Activated CD4-positive, alpha-beta T cell treated with anti-CD3 and anti-CD28 coated beads, Interleukin-2, amount 10 ng/mL, durations not matched to agents 7 days and 5 days (primary cell): ENCODE data around the gene ITGA4. TPM values are rescaled to one million over a fixed set of nuclear protein-coding genes. Genes with fewer than 3 reads are reported as not detected.

Experiments
- CTCF ChIA-PET: fragments of 350-600 bp; sonication (Branson Sonifier 250); formaldehyde crosslinking; loops from one replicate; lab custom pipeline; 2021; ENCODE audit warnings: antibody characterized with exemption; lab: Charles Lee
- POLR2A ChIA-PET: fragments of 350-600 bp; sonication (Branson Sonifier 250); formaldehyde crosslinking; loops from one replicate; lab custom pipeline; 2021; ENCODE audit warnings: antibody characterized with exemption; lab: Charles Lee
- DNase-seq: peaks from one replicate; pipeline ENCODE4 v3.0.0-alpha.2; 2020
- H3K27ac Mint-ChIP-seq: one replicate; pipeline ENCODE4 v1.8.0; 2021; ENCODE audit warnings: mild to moderate bottlenecking, moderate library complexity, mixed read lengths
- H3K27me3 Mint-ChIP-seq: one replicate; pipeline ENCODE4 v1.8.0; 2021; ENCODE audit warnings: mixed read lengths
- H3K36me3 Mint-ChIP-seq: one replicate; pipeline ENCODE4 v1.8.0; 2021; ENCODE audit warnings: low read depth, mixed read lengths
- H3K4me1 Mint-ChIP-seq: one replicate; pipeline ENCODE4 v1.8.0; 2021; ENCODE audit warnings: mixed read lengths
- H3K4me3 Mint-ChIP-seq: one replicate; pipeline ENCODE4 v1.8.0; 2021; ENCODE audit warnings: mild to moderate bottlenecking, moderate library complexity, mixed read lengths
- H3K9me3 Mint-ChIP-seq: one replicate; pipeline ENCODE4 v1.8.0; 2021; ENCODE audit warnings: mixed read lengths
- total RNA-seq, 2 experiments: library from RNA; stranded (reverse); gene quantifications; one replicate each; pipeline ENCODE4 v1.2.3, GENCODE V29; 2021

Gene ITGA4
- total RNA-seq, 2 experiments from 2014 or later = 160 to 163 TPM

GRCh38 chr2:181527058-181527457, 69.9 kb downstream of the ITGA4 start:
- Mint-ChIP-seq H3K4me3 (no peak overlapping the region), H3K9me3 (no peaks in the 10 kb centered on the region), H3K27ac (no peak overlapping the region), H3K36me3 (peaks cover 66% of the 10 kb centered on the region), H3K4me1 (peaks cover 2% of the 10 kb centered on the region), H3K27me3 (no peaks in the 10 kb centered on the region)
- POLR2A ChIA-PET = no interaction called here
- DNase-seq = no peak
- CTCF ChIA-PET = no interaction called here

GRCh38 chr2:181528441-181528840, 71.3 kb downstream of the ITGA4 start:
- DNase-seq = no peak
- Mint-ChIP-seq H3K9me3 (no peaks in the 10 kb centered on the region), H3K36me3 (peaks cover 68% of the 10 kb centered on the region), H3K27me3 (no peaks in the 10 kb centered on the region), H3K27ac (no peak overlapping the region), H3K4me3 (no peak overlapping the region), H3K4me1 (peaks cover 2% of the 10 kb centered on the region)
- CTCF ChIA-PET = interaction anchor here (0.6 kb wide), 1 partner anchor 755 kb away, joined by 3 read pairs; no protein-coding TSS in a partner anchor
- POLR2A ChIA-PET = no interaction called here

GRCh38 chr2:181536730-181537129, 79.5 kb downstream of the ITGA4 start:
- Mint-ChIP-seq H3K9me3 (no peaks in the 10 kb centered on the region), H3K27me3 (no peaks in the 10 kb centered on the region), H3K4me3 (no peak overlapping the region), H3K36me3 (peaks cover 83% of the 10 kb centered on the region), H3K27ac (no peak overlapping the region), H3K4me1 (no peaks in the 10 kb centered on the region)
- no peak for DNase-seq
- POLR2A ChIA-PET = no interaction called here
- CTCF ChIA-PET = no interaction called here

GRCh38 chr2:181540421-181540820, 83.2 kb downstream of the ITGA4 start:
- no peak for DNase-seq
- Mint-ChIP-seq H3K4me1 (no peaks in the 10 kb centered on the region), H3K4me3 (no peak overlapping the region), H3K36me3 (peaks cover 55% of the 10 kb centered on the region), H3K9me3 (no peaks in the 10 kb centered on the region), H3K27ac (no peak overlapping the region), H3K27me3 (no peaks in the 10 kb centered on the region)
- ChIA-PET CTCF (no interaction called here), POLR2A (no interaction called here)

- H3K4me3 Mint-ChIP-seq = no peak overlapping the region
- H3K9me3 Mint-ChIP-seq = no peaks in the 10 kb centered on the region
- no peaks in the 10 kb centered on the region for H3K4me1 Mint-ChIP-seq
- H3K27me3 Mint-ChIP-seq = no peaks in the 10 kb centered on the region
- no peak for DNase-seq
- ChIA-PET CTCF (no interaction called here), POLR2A (no interaction called here)
- H3K36me3 Mint-ChIP-seq = peaks cover 48% of the 10 kb centered on the region
- H3K27ac Mint-ChIP-seq = no peak overlapping the region
These were observed 85.0 kb downstream of the ITGA4 start for GRCh38 chr2:181542170-181542569.

GRCh38 chr2:181546086-181546485, 88.9 kb downstream of the ITGA4 start:
- H3K36me3 Mint-ChIP-seq = peaks cover 19% of the 10 kb centered on the region
- DNase-seq = no peak
- CTCF ChIA-PET = interaction anchor here (0.6 to 0.9 kb wide), 2 partner anchors 441 to 722 kb away, joined by 3 read pairs; no protein-coding TSS in a partner anchor
- H3K9me3 Mint-ChIP-seq = no peaks in the 10 kb centered on the region
- POLR2A ChIA-PET = no interaction called here
- no peaks in the 10 kb centered on the region for H3K27me3 Mint-ChIP-seq
- H3K4me3 Mint-ChIP-seq = no peak overlapping the region
- H3K4me1 Mint-ChIP-seq = no peaks in the 10 kb centered on the region
- H3K27ac Mint-ChIP-seq = no peak overlapping the region

- Mint-ChIP-seq H3K36me3 (peaks cover 9% of the 10 kb centered on the region), H3K27me3 (no peaks in the 10 kb centered on the region), H3K27ac (no peak overlapping the region), H3K4me1 (no peaks in the 10 kb centered on the region), H3K4me3 (no peak overlapping the region), H3K9me3 (no peaks in the 10 kb centered on the region)
- DNase-seq = no peak
- ChIA-PET CTCF (no interaction called here), POLR2A (no interaction called here)
These were observed 95.6 kb downstream of the ITGA4 start for GRCh38 chr2:181552808-181553207.

- ChIA-PET POLR2A (no interaction called here), CTCF (no interaction called here)
- H3K36me3 Mint-ChIP-seq = peaks cover 9% of the 10 kb centered on the region
- no peaks in the 10 kb centered on the region for H3K9me3 Mint-ChIP-seq
- H3K4me1 Mint-ChIP-seq = no peaks in the 10 kb centered on the region
- no peaks in the 10 kb centered on the region for H3K27me3 Mint-ChIP-seq
- no peak for DNase-seq
- H3K4me3 Mint-ChIP-seq = no peak overlapping the region
- H3K27ac Mint-ChIP-seq = no peak overlapping the region
These were observed 96.1 kb downstream of the ITGA4 start for GRCh38 chr2:181553244-181553643.

- H3K36me3 Mint-ChIP-seq = peaks cover 5% of the 10 kb centered on the region
- CTCF ChIA-PET = no interaction called here
- no peak overlapping the region for H3K27ac Mint-ChIP-seq
- no peak overlapping the region for H3K4me3 Mint-ChIP-seq
- H3K27me3 Mint-ChIP-seq = no peaks in the 10 kb centered on the region
- H3K9me3 Mint-ChIP-seq = no peaks in the 10 kb centered on the region
- H3K4me1 Mint-ChIP-seq = no peaks in the 10 kb centered on the region
- DNase-seq = no peak
- POLR2A ChIA-PET = no interaction called here
These were observed 97.1 kb downstream of the ITGA4 start for GRCh38 chr2:181554061-181554830.

- no peaks in the 10 kb centered on the region for H3K27me3 Mint-ChIP-seq
- H3K27ac Mint-ChIP-seq = no peak overlapping the region
- POLR2A ChIA-PET = no interaction called here
- no peak for DNase-seq
- CTCF ChIA-PET = no interaction called here
- peaks cover 3% of the 10 kb centered on the region for H3K36me3 Mint-ChIP-seq
- H3K4me1 Mint-ChIP-seq = no peaks in the 10 kb centered on the region
- H3K9me3 Mint-ChIP-seq = no peaks in the 10 kb centered on the region
- H3K4me3 Mint-ChIP-seq = no peak overlapping the region
These were observed 101.2 kb downstream of the ITGA4 start for GRCh38 chr2:181558371-181558770.

- no peaks in the 10 kb centered on the region for H3K9me3 Mint-ChIP-seq
- ChIA-PET CTCF (no interaction called here), POLR2A (no interaction called here)
- no peak overlapping the region for H3K4me3 Mint-ChIP-seq
- no peaks in the 10 kb centered on the region for H3K27me3 Mint-ChIP-seq
- H3K4me1 Mint-ChIP-seq = peaks cover 5% of the 10 kb centered on the region
- H3K27ac Mint-ChIP-seq = no peak overlapping the region
- no peak for DNase-seq
- H3K36me3 Mint-ChIP-seq = no peaks in the 10 kb centered on the region
These were observed 106.0 kb downstream of the ITGA4 start for GRCh38 chr2:181563101-181563692.

- POLR2A ChIA-PET = no interaction called here
These were observed 109.3 kb downstream of the ITGA4 start for GRCh38 chr2:181566334-181567032.

GRCh38 chr2:181570059-181570458, 112.9 kb downstream of the ITGA4 start:
- CTCF ChIA-PET = no interaction called here
- Mint-ChIP-seq H3K36me3 (no peaks in the 10 kb centered on the region), H3K27me3 (peaks cover 11% of the 10 kb centered on the region), H3K27ac (no peak overlapping the region), H3K4me1 (peaks cover 6% of the 10 kb centered on the region), H3K9me3 (no peaks in the 10 kb centered on the region), H3K4me3 (no peak overlapping the region)
- no peak for DNase-seq
- POLR2A ChIA-PET = no interaction called here

More at GRCh38 chr2:181566334-181567032, 109.3 kb downstream of the ITGA4 start:
- no peak for DNase-seq
- CTCF ChIA-PET = no interaction called here
- Mint-ChIP-seq H3K36me3 (no peaks in the 10 kb centered on the region), H3K4me3 (no peak overlapping the region), H3K27ac (no peak overlapping the region), H3K4me1 (peaks cover 6% of the 10 kb centered on the region), H3K9me3 (no peaks in the 10 kb centered on the region), H3K27me3 (no peaks in the 10 kb centered on the region)
